CD4-positive, alpha-beta T cell treated with Interleukin-12 subunit alpha and Interleukin-12 subunit beta, for 1 hour (primary cell): ENCODE results near the gene SLU7.

Source experiments
- DNase-seq: peaks from one replicate; pipeline ENCODE4 v3.0.0-alpha.2; 2020

The SLU7 gene

GRCh38 chr5:160399402-160400353 lies 19.2 kb downstream of the SLU7 start, which contains the start of gene FAM200C:
Gene FAM200C (minus strand): TSS chr5:160400054. CDS start chr5:160395490, 4,564 bp downstream.
- DNase-seq: peak; percentile 75

- no peak for DNase-seq
These were observed 20.1 kb downstream of the SLU7 start for GRCh38 chr5:160398806-160399205.

DNA sequence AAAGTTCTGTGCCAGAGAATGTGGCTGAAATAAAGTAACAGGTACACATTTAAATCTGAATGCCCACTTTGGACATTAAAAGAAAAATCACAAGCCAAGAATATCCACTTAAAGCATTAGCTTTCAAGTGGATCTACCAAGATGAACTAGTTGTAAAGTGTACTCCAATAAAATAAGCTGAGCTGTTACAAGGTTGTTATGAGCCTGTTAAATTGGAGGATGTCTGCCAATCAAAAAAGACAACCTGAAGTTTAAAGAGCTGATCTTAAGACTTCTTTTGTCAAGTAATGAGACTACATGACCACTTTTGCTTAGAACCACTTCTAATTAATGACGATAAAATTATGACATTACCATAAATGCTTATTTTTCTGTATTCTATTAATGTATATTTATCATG lies 21.4 kb downstream of the SLU7 start:
- DNase-seq: no peak

GRCh38 chr5:160395111-160395510 lies 23.8 kb downstream of the SLU7 start:
- DNase-seq: no peak

DNA sequence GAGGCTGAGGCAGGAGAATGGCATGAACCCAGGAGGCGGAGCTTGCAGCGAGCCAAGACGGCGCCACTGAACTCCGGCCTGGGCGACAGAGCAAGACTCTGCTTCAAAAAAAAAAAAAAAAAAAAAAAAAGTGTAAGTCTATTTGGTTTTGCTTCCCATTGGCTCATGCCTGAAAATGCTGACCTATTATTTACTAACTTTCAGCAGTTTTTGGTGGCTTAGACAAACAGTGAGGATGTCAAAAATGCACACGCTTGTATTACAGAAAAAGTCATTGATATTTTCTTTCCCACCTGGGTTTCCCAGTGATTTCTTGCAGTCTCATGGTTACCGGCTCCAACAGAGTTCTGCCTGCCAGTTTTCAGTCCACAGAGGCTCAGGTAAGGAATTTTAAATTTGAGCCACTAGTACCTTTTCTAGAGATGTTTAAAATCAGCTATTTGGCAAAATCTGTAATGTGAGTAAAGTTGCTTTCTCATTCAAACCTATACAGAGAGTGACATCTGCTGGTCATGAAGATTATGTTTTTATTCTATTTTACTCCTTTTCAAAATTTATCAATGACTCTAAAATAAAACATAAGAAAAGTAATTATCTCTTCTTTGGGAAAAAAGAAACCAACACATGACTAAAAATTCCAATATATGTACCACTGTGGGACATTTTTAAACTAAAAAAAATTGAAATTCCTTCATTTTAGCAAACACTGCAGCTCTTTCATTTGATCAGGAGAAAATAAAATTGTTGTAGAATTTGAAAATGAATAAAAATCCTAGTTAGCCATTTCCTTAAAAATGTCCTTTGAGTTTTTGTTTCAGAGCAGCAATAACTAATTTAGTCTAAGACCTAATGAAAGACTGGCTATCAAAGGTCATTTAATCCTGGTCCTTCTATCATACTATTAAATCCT lies 27.8 kb downstream of the SLU7 start:
- DNase-seq: peak; percentile 24

GRCh38 chr5:160387445-160387844 lies 31.4 kb downstream of the SLU7 start:
- DNase-seq: no peak

DNA sequence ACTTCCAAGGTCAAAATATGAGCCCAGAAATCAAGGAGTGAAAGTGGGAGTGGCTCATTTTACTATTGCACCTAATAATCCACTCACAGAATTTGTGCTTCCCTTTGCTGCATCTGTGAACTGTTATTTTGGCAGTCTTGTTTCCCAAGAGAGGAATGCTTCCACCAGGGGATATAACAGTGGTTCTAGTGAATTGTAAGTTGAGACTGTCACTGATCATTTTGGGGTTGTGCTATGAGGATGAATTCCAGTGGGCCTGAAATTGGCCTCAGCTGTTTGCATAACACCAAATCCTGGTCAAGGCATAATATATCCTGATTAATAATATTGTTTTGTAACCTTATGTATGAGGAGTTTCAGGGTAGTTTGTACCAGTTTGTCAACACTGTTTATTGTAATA lies 33.4 kb downstream of the SLU7 start:
- no peak for DNase-seq

DNA sequence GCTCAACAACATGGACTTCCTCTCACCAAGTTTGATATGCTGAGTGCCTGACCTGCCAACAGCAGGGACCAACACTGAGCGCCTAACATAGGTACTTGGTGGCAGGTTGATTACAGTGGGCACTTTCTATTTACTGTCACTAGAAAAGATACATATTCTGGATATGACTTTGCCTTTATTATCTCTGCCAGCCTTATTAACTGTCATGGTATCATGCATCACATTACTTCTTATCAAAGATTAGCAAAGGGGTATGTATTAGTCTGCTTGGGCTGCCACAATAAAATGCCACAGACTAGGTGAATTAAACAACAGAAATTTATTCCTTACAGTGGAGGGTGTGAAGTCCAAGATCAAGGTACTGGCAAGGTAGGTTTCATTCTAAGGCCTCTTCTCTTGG lies 34.2 kb downstream of the SLU7 start:
- DNase-seq: no peak

DNA sequence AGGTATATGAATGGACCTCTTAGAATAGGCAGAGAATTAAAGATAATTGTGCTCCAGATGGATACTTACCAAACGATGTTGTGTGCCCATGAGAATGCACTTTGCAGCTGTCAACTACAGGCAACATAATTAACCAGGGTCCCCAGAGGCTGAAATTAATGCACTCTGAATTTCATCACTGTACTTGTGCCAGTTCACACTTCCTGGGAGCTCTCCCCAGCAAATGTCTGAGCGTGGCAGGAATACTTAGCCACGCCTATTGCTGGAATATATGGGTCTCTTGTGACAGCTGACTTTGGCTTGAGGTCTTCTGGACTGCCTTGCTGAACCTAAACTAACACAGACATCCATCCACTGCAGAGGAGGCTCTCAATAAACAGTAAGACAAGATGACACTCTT lies 36.5 kb downstream of the SLU7 start:
- DNase-seq: no peak

DNA sequence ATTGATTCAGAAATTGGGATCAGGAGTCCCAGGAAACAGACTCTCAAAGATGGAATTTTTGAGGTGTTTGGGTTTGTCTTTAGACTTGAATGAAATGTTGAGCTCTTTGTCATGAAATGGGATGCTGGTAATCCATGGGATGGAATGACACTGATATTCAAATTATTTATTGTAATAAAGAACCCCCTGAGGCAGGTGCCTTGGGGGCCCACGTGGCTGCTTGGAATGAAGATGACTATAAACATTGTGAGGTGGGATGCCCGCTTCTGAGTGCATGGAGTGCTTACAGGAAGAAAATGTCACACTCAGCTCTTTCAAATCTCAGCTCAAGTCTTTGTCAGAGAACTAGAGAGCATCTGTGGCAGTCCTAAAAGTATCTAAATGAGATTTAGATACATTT lies 38.8 kb downstream of the SLU7 start:
- no peak for DNase-seq

GRCh38 chr5:160379511-160379910 lies 39.4 kb downstream of the SLU7 start:
- DNase-seq: no peak

DNA sequence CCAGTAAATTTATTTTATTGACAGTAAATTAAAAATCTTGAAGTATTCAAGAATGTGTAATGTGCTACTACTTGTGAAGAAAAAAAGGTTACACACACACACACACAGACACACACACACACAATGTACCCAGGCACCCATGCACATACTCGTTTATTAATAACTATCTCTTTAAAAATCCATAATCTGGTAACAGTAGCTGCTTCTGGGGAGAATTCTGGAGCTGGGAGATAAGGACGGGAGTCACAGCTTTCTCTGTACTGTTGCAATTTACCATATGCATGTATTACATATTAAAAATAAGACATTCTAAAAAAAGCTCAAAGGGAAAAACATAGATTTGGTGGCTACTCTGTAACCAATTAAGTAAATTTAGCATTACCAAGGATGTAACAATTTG lies 40.6 kb downstream of the SLU7 start:
- DNase-seq: no peak

DNA sequence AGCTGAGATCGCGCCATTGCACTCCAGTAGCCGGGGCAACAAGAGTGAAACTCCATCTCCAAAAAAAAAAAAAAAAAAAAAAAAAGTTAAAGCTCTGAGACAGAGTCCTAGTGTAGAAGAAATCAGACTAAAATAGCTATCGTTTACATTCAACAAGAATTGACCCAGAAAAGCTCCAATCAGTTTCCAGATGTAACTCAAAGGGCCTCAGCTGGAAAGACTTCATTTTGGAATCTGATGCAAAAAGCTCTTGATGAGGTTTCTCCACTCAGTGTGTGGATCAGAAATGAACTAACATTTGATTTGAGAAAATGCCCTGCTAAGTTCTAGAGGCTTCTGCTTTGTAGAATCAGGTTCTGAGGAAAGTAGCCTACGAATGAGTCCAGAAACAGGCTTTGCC lies 41.2 kb downstream of the SLU7 start:
- DNase-seq: no peak

DNA sequence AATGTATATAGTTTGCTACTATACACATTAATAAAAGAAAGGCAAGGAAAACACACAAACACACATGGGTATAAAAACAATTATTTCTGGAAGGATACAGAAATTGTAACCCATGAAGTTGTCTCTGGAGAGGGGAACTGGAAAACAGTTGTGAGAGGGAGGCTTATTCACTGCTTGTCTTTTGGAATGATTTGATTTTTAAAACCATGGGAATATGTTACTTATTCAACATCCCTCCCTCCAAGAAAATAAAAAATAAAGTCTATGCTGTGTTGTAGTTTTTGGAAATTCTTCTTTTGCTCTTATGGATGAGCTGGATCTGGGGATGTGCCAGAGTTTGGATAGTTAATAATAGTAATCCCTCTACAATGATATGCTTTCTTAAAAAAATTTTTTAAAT lies 42.5 kb downstream of the SLU7 start:
- no peak for DNase-seq

DNA sequence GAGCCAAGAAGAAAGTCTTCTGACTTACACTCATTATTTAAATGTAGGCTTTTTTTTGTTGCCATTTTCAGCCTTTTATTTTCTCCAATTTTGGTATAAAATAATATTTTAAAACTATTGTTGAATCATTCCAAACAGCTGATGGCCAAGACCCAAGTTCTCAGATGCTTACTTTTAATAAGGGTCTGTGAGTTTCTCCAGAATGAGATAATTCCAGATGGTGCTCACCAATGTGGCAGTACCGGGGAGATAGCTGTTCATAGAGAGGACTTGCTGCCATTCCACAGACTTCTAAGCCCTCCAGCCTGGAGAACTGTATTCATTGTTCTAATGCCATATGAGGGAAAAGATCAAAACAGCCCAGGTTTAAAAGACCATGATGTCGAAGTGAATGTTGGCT lies 43.2 kb downstream of the SLU7 start:
- no peak for DNase-seq

DNA sequence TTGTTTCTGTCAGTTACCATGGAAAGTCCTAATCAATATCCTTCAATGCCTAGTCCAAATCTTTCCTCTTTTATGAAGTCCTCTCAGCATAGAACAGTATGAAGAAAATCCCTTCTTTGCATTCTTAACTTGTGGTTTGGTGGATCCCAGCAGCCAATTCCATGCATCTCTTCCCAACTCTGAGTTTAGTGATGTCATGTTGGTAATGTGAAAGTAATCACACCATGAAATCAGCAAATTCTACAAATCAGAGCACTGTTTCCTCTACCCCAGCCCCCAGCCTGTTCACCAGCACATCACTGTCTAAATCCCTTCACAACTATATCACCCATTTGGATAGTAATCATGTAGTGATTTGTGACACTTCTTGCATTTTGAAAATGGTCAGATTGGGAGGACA lies 43.7 kb downstream of the SLU7 start:
- no peak for DNase-seq

GRCh38 chr5:160371294-160371693 lies 47.6 kb downstream of the SLU7 start:
- no peak for DNase-seq

DNA sequence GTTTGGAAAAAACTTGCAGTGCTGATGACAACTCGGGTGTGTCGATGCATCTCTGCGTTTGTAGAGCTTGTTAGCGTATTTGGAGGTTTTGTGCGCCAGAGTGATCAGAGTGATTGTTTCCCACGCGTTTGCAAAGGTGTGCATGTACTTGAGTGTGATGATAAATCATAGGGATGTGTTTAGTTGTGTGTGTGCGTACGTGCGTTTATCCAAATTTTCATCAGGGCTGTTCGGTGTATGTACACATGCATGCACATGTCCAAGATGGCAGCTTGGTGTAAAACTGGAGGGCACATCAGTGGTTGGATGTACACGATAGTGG lies 48.2 kb downstream of the SLU7 start:
- DNase-seq: no peak

- DNase-seq: no peak
These were observed 48.7 kb downstream of the SLU7 start, which contains the start of gene C1QTNF2 for GRCh38 chr5:160369990-160370712. Gene C1QTNF2 (minus strand): TSS chr5:160370626. CDS start chr5:160355011, 15,615 bp downstream.

GRCh38 chr5:160367885-160368284 lies 51.0 kb downstream of the SLU7 start:
- DNase-seq: no peak

GRCh38 chr5:160367261-160367660 lies 51.6 kb downstream of the SLU7 start:
- no peak for DNase-seq

- DNase-seq: no peak
These were observed 52.7 kb downstream of the SLU7 start for GRCh38 chr5:160366230-160366629.
